Astrocyte (in vitro differentiated cells and primary cell): ENCODE results near the gene SYNRG.

Source experiments
- EZH2 ChIP-seq: IDR thresholded peaks from 2 replicates; pipeline ENCODE4 v1.6.1; 2012; ENCODE audit warnings: mild to moderate bottlenecking, low read length, inconsistent platforms; ENCODE audit not compliant: insufficient read depth
- TF ChIP-seq, protein P1 (sequence below): IDR thresholded peaks from 2 replicates; pipeline ENCODE4 v1.5.1; 2011; ENCODE audit warnings: low read depth, mild to moderate bottlenecking, inconsistent platforms, low read length, moderate library complexity; ENCODE audit not compliant: insufficient read depth

DNA sequence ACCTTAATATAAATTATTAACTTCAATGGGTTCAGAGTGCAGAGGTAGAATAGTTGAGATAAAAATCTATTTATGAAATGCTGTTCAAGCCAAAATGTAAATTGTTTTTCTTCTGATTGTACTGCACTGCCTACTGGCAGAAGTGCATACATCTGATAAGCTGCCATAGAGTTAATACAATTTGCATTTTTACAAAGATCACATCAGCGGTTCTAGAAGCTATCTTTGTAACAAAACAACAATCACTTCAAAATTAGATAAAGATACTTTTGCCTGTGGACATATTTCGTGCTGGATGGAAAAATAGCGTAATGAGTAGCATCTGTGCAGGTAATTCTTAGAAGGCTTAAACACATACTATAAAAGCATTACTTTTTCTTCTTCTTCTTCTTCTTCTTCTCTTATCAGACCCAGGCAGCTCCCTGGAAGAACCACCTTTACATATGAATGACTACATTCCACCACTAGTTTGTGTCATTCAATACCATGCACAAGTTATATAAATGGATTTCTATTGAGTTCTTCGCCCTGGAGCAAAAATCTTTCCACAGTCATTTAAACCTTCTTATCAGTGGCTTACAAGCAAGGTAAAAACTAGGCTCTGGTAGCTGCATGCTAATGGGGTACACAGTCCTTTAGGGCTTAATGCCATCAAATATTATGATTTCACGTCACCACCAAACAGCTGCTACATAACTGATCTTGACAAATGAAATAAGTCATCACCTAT is 47.0 kb downstream of the SYNRG start:
- TF ChIP-seq, protein P1, sequence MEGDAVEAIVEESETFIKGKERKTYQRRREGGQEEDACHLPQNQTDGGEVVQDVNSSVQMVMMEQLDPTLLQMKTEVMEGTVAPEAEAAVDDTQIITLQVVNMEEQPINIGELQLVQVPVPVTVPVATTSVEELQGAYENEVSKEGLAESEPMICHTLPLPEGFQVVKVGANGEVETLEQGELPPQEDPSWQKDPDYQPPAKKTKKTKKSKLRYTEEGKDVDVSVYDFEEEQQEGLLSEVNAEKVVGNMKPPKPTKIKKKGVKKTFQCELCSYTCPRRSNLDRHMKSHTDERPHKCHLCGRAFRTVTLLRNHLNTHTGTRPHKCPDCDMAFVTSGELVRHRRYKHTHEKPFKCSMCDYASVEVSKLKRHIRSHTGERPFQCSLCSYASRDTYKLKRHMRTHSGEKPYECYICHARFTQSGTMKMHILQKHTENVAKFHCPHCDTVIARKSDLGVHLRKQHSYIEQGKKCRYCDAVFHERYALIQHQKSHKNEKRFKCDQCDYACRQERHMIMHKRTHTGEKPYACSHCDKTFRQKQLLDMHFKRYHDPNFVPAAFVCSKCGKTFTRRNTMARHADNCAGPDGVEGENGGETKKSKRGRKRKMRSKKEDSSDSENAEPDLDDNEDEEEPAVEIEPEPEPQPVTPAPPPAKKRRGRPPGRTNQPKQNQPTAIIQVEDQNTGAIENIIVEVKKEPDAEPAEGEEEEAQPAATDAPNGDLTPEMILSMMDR = no peak
- TF ChIP-seq EZH2 = no peak
